ENCODE measurements around the gene UBAP1L.

GRCh38 chr15:65067317-65067644 lies 47.7 kb downstream of the UBAP1L start:
- TF ChIP-seq EZH2 (IDR thresholded peaks at IDR 0.05; ENCODE audit: insufficient read depth, poor library complexity, severe bottlenecking) (no peak), EZH2phosphoT487 (IDR thresholded peaks at IDR 0.05; ENCODE audit: insufficient read depth, low read depth) (no peak)
